ENCODE results near the gene CDH23. TPM values are rescaled to one million over a fixed set of nuclear protein-coding genes. Genes with fewer than 3 reads are reported as not detected.

Gene CDH23
- total RNA-seq, 4 donors from 2014 or later: 2.9 to 16.1 (median 5.9) TPM

DNA sequence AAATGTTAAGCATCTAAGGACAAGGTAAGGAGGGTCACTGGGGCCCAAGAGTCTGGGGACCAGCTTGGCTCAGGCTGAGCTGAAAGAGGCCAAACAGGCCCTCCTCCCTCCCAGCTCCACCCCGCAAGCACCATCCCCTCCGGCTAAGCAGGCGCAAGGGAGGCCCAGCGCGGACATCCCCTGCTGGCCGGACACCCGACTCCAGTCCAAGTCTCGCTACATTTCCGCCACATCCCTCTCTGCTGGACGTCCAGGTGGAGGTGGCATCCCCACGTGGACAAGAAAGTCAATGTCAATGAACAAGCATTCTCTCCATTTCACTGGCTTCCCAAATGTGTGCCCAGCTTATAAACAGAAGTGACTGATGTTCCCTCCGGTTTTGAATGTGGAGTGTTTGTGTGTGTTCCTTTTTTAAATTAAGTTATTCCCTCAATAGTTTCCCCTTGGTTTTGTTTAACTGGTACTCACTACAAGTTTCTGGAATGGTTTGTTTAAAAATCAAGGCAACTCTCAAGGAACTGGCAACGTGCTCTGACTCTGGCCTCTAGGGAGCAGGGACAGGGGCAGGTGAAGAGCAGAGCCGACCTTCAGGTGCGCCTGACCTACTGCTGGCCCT is 418.9 kb downstream of the CDH23 start:
- no peak for TF ChIP-seq EP300 (IDR thresholded peaks at IDR 0.05; ENCODE audit: low read depth)
- TF ChIP-seq POLR2AphosphoS5 (IDR thresholded peaks at IDR 0.05): no peak
- TF ChIP-seq POLR2A (IDR thresholded peaks at IDR 0.05): no peak
- TF ChIP-seq CTCF (IDR thresholded peaks at IDR 0.05): no peak
- no peak overlapping the region for H3K27ac ChIP-seq
- WGBS, 2 donors (ENCODE audit: low coverage in 1 of 2): 80 to 88% methylated on average over 2 to 15 of the region's 15 CpGs
- H3K36me3 ChIP-seq: peaks cover 0 to 39% (median 22%) of the 10 kb centered on the region in 4 donors
- H3K4me1 ChIP-seq: peaks cover 0 to 4% (median 0%) of the 10 kb centered on the region in 4 donors
- H3K27me3 ChIP-seq: no peaks in the 10 kb centered on the region
- intact Hi-C loops (cut with DNase I; ENCODE audit: low total_unique reads): loop anchor here (10.0 kb wide), 2 partner anchors 431 to 501 kb away; partner anchors contain the start of gene SLC29A3
- no peaks in the 10 kb centered on the region for H3K9me3 ChIP-seq
- in situ Hi-C loops (cut with MboI; ENCODE audit: low pct_ligation_motif_present in 1 of 4, low pct_unique_long_range_greater_than_20kb in 1 of 4, low sequenced_read_pairs in 3 of 4): loop anchor here (10.0 to 25.0 kb wide), 5 partner anchors 103 to 503 kb away; partner anchors contain the start of genes CDH23 (in 3 of the 4), SLC29A3 (in 2 of the 4) and C10orf105 (in 1 of the 4)
- H3K4me3 ChIP-seq: no peak overlapping the region
- DNase-seq: no peak

DNA sequence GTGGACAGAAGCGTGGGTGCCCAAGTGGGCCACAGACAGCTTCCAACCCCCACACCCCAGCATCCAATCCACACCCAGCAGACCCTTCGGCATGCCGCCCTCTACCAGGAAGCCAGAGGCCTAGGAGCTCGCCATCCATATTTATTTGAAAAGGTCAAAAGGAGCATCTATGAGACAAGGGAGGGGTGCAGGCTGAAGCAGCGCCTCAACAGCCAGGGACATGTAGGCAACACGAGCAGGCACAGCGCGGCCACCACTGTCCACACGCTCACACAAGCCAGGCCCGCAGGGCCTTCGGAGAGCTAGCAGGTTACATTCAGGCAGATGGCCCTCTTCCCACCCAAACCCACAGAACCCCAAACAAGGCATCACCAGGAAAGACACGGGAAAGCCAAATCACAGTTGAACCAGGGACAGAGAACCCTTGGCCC is 419.7 kb downstream of the CDH23 start:
- Histone ChIP-seq H3K9me3 (no peaks in the 10 kb centered on the region), H3K27ac (no peak overlapping the region), H3K4me3 (no peak overlapping the region), H3K4me1 (peaks cover 0 to 4% (median 0%) of the 10 kb centered on the region in 4 donors), H3K27me3 (no peaks in the 10 kb centered on the region), H3K36me3 (peaks cover 0 to 45% (median 26%) of the 10 kb centered on the region in 4 donors)
- no peak for DNase-seq
- intact Hi-C loops (cut with DNase I; ENCODE audit: low total_unique reads) (loop anchor here (10.0 kb wide), 2 partner anchors 432 to 502 kb away; partner anchors contain the start of gene SLC29A3), in situ Hi-C loops (cut with MboI; ENCODE audit: low pct_ligation_motif_present in 1 of 4, low pct_unique_long_range_greater_than_20kb in 1 of 4, low sequenced_read_pairs in 3 of 4) (loop anchor here (10.0 to 25.0 kb wide), 5 partner anchors 104 to 504 kb away; partner anchors contain the start of genes CDH23 (in 3 of the 4), SLC29A3 (in 2 of the 4) and C10orf105 (in 1 of the 4))
- WGBS, 2 donors (ENCODE audit: low coverage in 1 of 2): 90% methylated on average over 12 of the region's 12 CpGs; no CpG with 5 or more reads in 1 of the 2 donors
- no peak for TF ChIP-seq CTCF (IDR thresholded peaks at IDR 0.05)
- TF ChIP-seq EP300 (IDR thresholded peaks at IDR 0.05; ENCODE audit: low read depth): no peak
- TF ChIP-seq POLR2A (IDR thresholded peaks at IDR 0.05): no peak
- no peak for TF ChIP-seq POLR2AphosphoS5 (IDR thresholded peaks at IDR 0.05)

GRCh38 chr10:71816936-71817618 is 420.4 kb downstream of the CDH23 start:
- peaks cover 0 to 52% (median 28%) of the 10 kb centered on the region in 4 donors for H3K36me3 ChIP-seq
- H3K27ac ChIP-seq: peak overlapping the region in 1 of 4 donors; percentile 21
- TF ChIP-seq CTCF (IDR thresholded peaks at IDR 0.05) (no peak), POLR2A (IDR thresholded peaks at IDR 0.05) (no peak), EP300 (IDR thresholded peaks at IDR 0.05; ENCODE audit: low read depth) (no peak), POLR2AphosphoS5 (IDR thresholded peaks at IDR 0.05) (no peak)
- in situ Hi-C loops (cut with MboI; ENCODE audit: low pct_ligation_motif_present in 1 of 4, low pct_unique_long_range_greater_than_20kb in 1 of 4, low sequenced_read_pairs in 3 of 4) (loop anchor here (10.0 to 25.0 kb wide), 5 partner anchors 105 to 505 kb away; partner anchors contain the start of genes CDH23 (in 3 of the 4), SLC29A3 (in 2 of the 4) and C10orf105 (in 1 of the 4)), intact Hi-C loops (cut with DNase I; ENCODE audit: low total_unique reads) (loop anchor here (10.0 kb wide), 2 partner anchors 432 to 502 kb away; partner anchors contain the start of gene SLC29A3)
- H3K4me3 ChIP-seq: no peak overlapping the region
- no peaks in the 10 kb centered on the region for H3K27me3 ChIP-seq
- whole genome bisulfite sequencing, 2 donors (ENCODE audit: low coverage in 1 of 2): 80 to 85% methylated on average over 6 to 8 of the region's 8 CpGs
- no peaks in the 10 kb centered on the region for H3K4me1 ChIP-seq
- H3K9me3 ChIP-seq: no peaks in the 10 kb centered on the region
- no peak for DNase-seq

Data from transverse colon (tissue), 4 donors.